SH-SY5Y (cell line): Measurements from ENCODE around the gene HSPB7.

Experiments used
- GATA2 ChIP-seq: IDR thresholded peaks from 2 replicates; pipeline ENCODE4 v1.6.1; 2011; ENCODE audit warnings: mild to moderate bottlenecking, low read depth, low read length
- GATA3 ChIP-seq: IDR thresholded peaks from 2 replicates; pipeline ENCODE4 v1.6.1; 2011; ENCODE audit warnings: low read depth, mild to moderate bottlenecking, low read length, moderate library complexity

- TF ChIP-seq GATA2 (no peak), GATA3 (no peak)
These were observed 13.7 kb upstream of the HSPB7 start for GRCh38 chr1:16031551-16031950.
